HepG2 (cell line): Measurements from ENCODE around the gene TCF12. TPM values are rescaled to one million over a fixed set of nuclear protein-coding genes. Genes with fewer than 3 reads are reported as not detected.

Source experiments
- ATAC-seq: fragments of 200-7000 bp; cut with Tn5 transposase; 3 replicates; pipeline ENCODE4 v1.9.1; 2020; ENCODE audit warnings: mild to moderate bottlenecking, moderate library complexity
- BruUV-seq: library from RNA; stranded (reverse); fragments of 400-500 nt; replicated peaks from 2 replicates; lab custom pipeline; 2021; lab: Mats Ljungman, UMichigan
- CTCF ChIA-PET: fragments of 300-600 bp; formaldehyde crosslinking; extraction: SDS; loops from one replicate; lab custom pipeline; 2021; ENCODE audit warnings: low total read pairs, inconsistent platforms, low intra/inter-chr PET ratio; lab: Yijun Ruan, JAX
- POLR2A ChIA-PET: fragments of 350-600 bp; sonication (Branson Sonifier 250); formaldehyde crosslinking; loops from one replicate; lab custom pipeline; 2020; ENCODE audit warnings: antibody characterized with exemption, inconsistent platforms; lab: Yijun Ruan, JAX
- DNase-seq: peaks from one replicate; pipeline ENCODE4 v3.0.0-alpha.2; 2015; ENCODE audit warnings: low spot score
- FAIRE-seq: peaks from 3 replicates; lab custom pipeline; 2011; peaks lifted over from hg19 to GRCh38; lab: Jason Lieb, UNC
- H2AFZ ChIP-seq: one replicate; pipeline ENCODE4 v1.6.1; 2011; ENCODE audit warnings: low read length, inconsistent platforms
- H3K27ac ChIP-seq: fragments of 300-600 bp; 3 replicates; pipeline ENCODE4 v1.8.0; 2011; ENCODE audit warnings: mixed run types, mild to moderate bottlenecking, mixed read lengths, low read length, inconsistent platforms; ENCODE audit not compliant: insufficient read depth; ENCODE audit errors: extremely low read length
- H3K27me3 ChIP-seq, 2 experiments: fragments of 200-600 bp in 1 of 2; 2 replicates in 1 of 2; 3 replicates in 1 of 2; pipeline versions ENCODE4 v1.6.0 to v1.8.0; 2011; ENCODE audit warnings: low read length in 2 of 2, mild to moderate bottlenecking in 2 of 2, moderate library complexity in 2 of 2, inconsistent platforms in 1 of 2; ENCODE audit not compliant: insufficient read depth in 2 of 2, control insufficient read depth in 1 of 2
- H3K36me3 ChIP-seq, 2 experiments: fragments of 200-600 bp in 1 of 2; replicated peaks in 1 of 2; 2 replicates in 1 of 2; 3 replicates in 1 of 2; pipeline versions ENCODE4 v1.5.1 to v1.8.0; 2011; ENCODE audit warnings: low read length in 2 of 2, inconsistent platforms in 1 of 2; ENCODE audit not compliant: insufficient read depth in 2 of 2, control insufficient read depth in 1 of 2
- H3K4me1 ChIP-seq: 2 replicates; pipeline ENCODE4 v1.5.1; 2012; ENCODE audit warnings: low read length, inconsistent platforms; ENCODE audit not compliant: insufficient read depth
- H3K4me2 ChIP-seq: 2 replicates; pipeline ENCODE4 v1.6.0; 2011; ENCODE audit warnings: low read depth, low read length, inconsistent platforms
- H3K4me3 ChIP-seq, 3 experiments: fragments of 200-600 bp in 1 of 3; sonication (generic), shearing (Covaris generic) in 1 of 3; replicated peaks in 1 of 3; 2 replicates each; pipeline ENCODE4 v1.5.1; 2011 to 2016; ENCODE audit warnings: low read length in 3 of 3, inconsistent platforms in 2 of 3, low read depth in 2 of 3, mild to moderate bottlenecking in 2 of 3, control low read depth in 1 of 3, mixed read lengths in 1 of 3; ENCODE audit not compliant: insufficient read depth in 1 of 3
- H3K79me2 ChIP-seq: one replicate; pipeline ENCODE4 v1.6.1; 2011; ENCODE audit warnings: low read length, inconsistent platforms; ENCODE audit not compliant: insufficient read depth
- H3K9ac ChIP-seq: 2 replicates; pipeline ENCODE4 v1.6.0; 2011; ENCODE audit warnings: mild to moderate bottlenecking, low read depth, low read length, inconsistent platforms; ENCODE audit not compliant: insufficient read depth
- H3K9me3 ChIP-seq: 2 replicates; pipeline ENCODE4 v1.5.1; 2012; ENCODE audit warnings: mild to moderate bottlenecking, low read length
- H4K20me1 ChIP-seq: 2 replicates; pipeline ENCODE4 v1.6.0; 2011; ENCODE audit warnings: inconsistent platforms, mild to moderate bottlenecking, low read length, moderate library complexity; ENCODE audit not compliant: insufficient read depth
- ADNP ChIP-seq: sonication (generic); formaldehyde crosslinking; IDR thresholded peaks from 2 replicates; pipeline ENCODE4 v1.4.0; 2020; ENCODE audit warnings: missing genetic modification reagents
- IKZF5 ChIP-seq: IDR thresholded peaks from 2 replicates; pipeline ENCODE4 v1.6.1; 2018; ENCODE audit warnings: missing genetic modification reagents, mild to moderate bottlenecking, missing compliant biosample characterization
- KLF9 ChIP-seq: IDR thresholded peaks from 2 replicates; pipeline ENCODE4 v1.6.1; 2016; ENCODE audit warnings: low read depth
- MTA1 ChIP-seq: sonication (generic); formaldehyde crosslinking; IDR thresholded peaks from 2 replicates; pipeline ENCODE4 v1.4.0; 2020; ENCODE audit warnings: missing genetic modification reagents, mild to moderate bottlenecking, borderline replicate concordance
- MXD4 ChIP-seq: IDR thresholded peaks from 2 replicates; pipeline ENCODE4 v1.6.1; 2016; ENCODE audit warnings: mild to moderate bottlenecking, missing biosample characterization, missing genetic modification reagents
- PPARG ChIP-seq: conservative IDR thresholded peaks from 2 replicates; pipeline ENCODE4 v1.6.1; 2016; ENCODE audit warnings: missing biosample characterization, missing genetic modification reagents
- PRDM15 ChIP-seq: sonication (generic); formaldehyde crosslinking; IDR thresholded peaks from 2 replicates; pipeline ENCODE4 v1.4.0; 2020; ENCODE audit warnings: missing genetic modification reagents
- SRSF9 ChIP-seq: fragments of 200-400 bp; formaldehyde crosslinking; IDR thresholded peaks from 2 replicates; pipeline ENCODE4 v1.6.1; 2018; ENCODE audit warnings: borderline replicate concordance, mild to moderate bottlenecking, low read depth, low read length; ENCODE audit not compliant: insufficient read depth, poor library complexity, severe bottlenecking
- TARDBP ChIP-seq: sonication (generic); formaldehyde crosslinking; IDR thresholded peaks from 2 replicates; pipeline ENCODE4 v1.8.0; 2022; ENCODE audit warnings: mild to moderate bottlenecking, missing genetic modification reagents
- YY1 ChIP-seq: IDR thresholded peaks from 2 replicates; pipeline ENCODE4 v1.6.1; 2011; ENCODE audit warnings: low read length, low read depth, moderate library complexity, mild to moderate bottlenecking; ENCODE audit not compliant: insufficient read depth, insufficient replicate concordance
- ZNF883 ChIP-seq: sonication (generic); formaldehyde crosslinking; IDR thresholded peaks from 2 replicates; pipeline ENCODE4 v1.5.1; 2020; ENCODE audit warnings: mild to moderate bottlenecking, missing genetic modification reagents; ENCODE audit errors: not compliant biosample characterization
- WGBS: methylation state at CpG from one replicate; pipeline ENCODE4 v1.1.6; 2017; ENCODE audit warnings: low lambda C conversion rate; 5-methylcytosine and 5-hydroxymethylcytosine counted together
- in situ Hi-C: cut with HindIII; loops from 2 replicates; pipeline ENCODE4 v1.10.0; 2017; ENCODE audit warnings: low pct_unique_long_range_greater_than_20kb; ENCODE audit not compliant: extremely low pct_ligation_motif_present
- intact Hi-C: fragments of 100-400 bp; cut with micrococcal nuclease; formaldehyde crosslinking; loops from one replicate; pipeline ENCODE4 v1.10.0; 2022; ENCODE audit not compliant: unreplicated experiment
- polyA plus RNA-seq, 8 experiments: library from polyadenylated mRNA; depleted of rRNA in 3 of 8; stranded (reverse) in 7 of 8; unstranded in 1 of 8; fragments of >200 nt; fragmentation: Illumina TruSeq in 4 of 8; extraction: Trizol in 4 of 8; gene quantifications; 2 replicates each; pipeline versions ENCODE4 v1.2.1 to v1.2.3, GENCODE V29; 2011 to 2016; ENCODE audit warnings: low read depth in 4 of 8, missing spikeins in 1 of 8, mixed read lengths in 1 of 8; ENCODE audit not compliant: insufficient read depth in 1 of 8
- total RNA-seq, 5 experiments: library from RNA; depleted of rRNA; stranded (reverse); fragments of >200 nt; fragmentation: Illumina TruSeq; extraction: Trizol; gene quantifications; 2 replicates each; pipeline ENCODE4 v1.2.3, GENCODE V29; 2016; ENCODE audit warnings: low read depth in 1 of 5

The TCF12 gene
- total and polyA plus RNA-seq, 2 of the 13 experiments (the other 11 are each of a cell fraction or from before 2014, with no cell fraction given): 48.6 to 51.1 TPM

- no peaks in the 10 kb centered on the region for H3K27me3 ChIP-seq
- no peaks in the 10 kb centered on the region for H3K4me1 ChIP-seq
- ChIA-PET POLR2A (no interaction called here), CTCF (no interaction called here)
- no peak for ATAC-seq
- in situ Hi-C loops (no loop called here), intact Hi-C loops (no loop called here)
- 100% methylated on average over 2 of the region's 2 CpGs for WGBS
- no peak for DNase-seq
- H3K36me3 ChIP-seq: peaks cover 0 to 4% of the 10 kb centered on the region in 2 experiments; a peak in 1 of 5 replicates
- H3K79me2 ChIP-seq: peaks cover 3% of the 10 kb centered on the region
- H3K4me3 ChIP-seq: no peak overlapping the region
- no peak overlapping the region for H3K4me2 ChIP-seq
- no peak overlapping the region for H3K27ac ChIP-seq
- no peak overlapping the region for H2AFZ ChIP-seq
- BruUV-seq: no TSS peak
- H3K9me3 ChIP-seq: no peaks in the 10 kb centered on the region
- H3K9ac ChIP-seq: no peak overlapping the region
- TF ChIP-seq YY1: no peak
- TF ChIP-seq TARDBP: no peak
- no peak for TF ChIP-seq PPARG
- no peak for TF ChIP-seq MXD4 (CRISPR knock-in tag)
- TF ChIP-seq PRDM15 (CRISPR knock-in tag): no peak
- TF ChIP-seq SRSF9: no peak
- TF ChIP-seq ZNF883: no peak
- no peak for TF ChIP-seq KLF9 (CRISPR knock-in tag)
- TF ChIP-seq ADNP: no peak
- no peak for TF ChIP-seq IKZF5 (CRISPR knock-in tag)
- TF ChIP-seq MTA1: no peak
- FAIRE-seq: no peak
- no peaks in the 10 kb centered on the region for H4K20me1 ChIP-seq
Observed at GRCh38 chr15:57098896-57099295, 180.5 kb downstream of the TCF12 start.
